Mesodermal cell (in vitro differentiated cells): ENCODE data around the gene LCE1A.

ENCODE experiments used
- H3K27ac ChIP-seq: 2 replicates; pipeline ENCODE4 v1.7.0; 2013; ENCODE audit warnings: mild to moderate bottlenecking, low read depth, low read length, moderate library complexity; ENCODE audit not compliant: severe bottlenecking
- H3K36me3 ChIP-seq: 2 replicates; pipeline ENCODE4 v1.7.1; 2013; ENCODE audit warnings: mild to moderate bottlenecking, low read length, moderate library complexity; ENCODE audit not compliant: control insufficient read depth, insufficient read depth
- H3K4me1 ChIP-seq: one replicate; pipeline ENCODE4 v1.7.1; 2013; ENCODE audit warnings: mild to moderate bottlenecking, low read length; ENCODE audit not compliant: insufficient read depth, control insufficient read depth, poor library complexity, severe bottlenecking
- H3K4me3 ChIP-seq: 2 replicates; pipeline ENCODE4 v1.7.0; 2013; ENCODE audit warnings: low read length, control low read depth, mild to moderate bottlenecking; ENCODE audit not compliant: insufficient read depth, poor library complexity, severe bottlenecking; ENCODE audit errors: extremely low read depth
- H3K9me3 ChIP-seq: 2 replicates; pipeline ENCODE4 v1.7.1; 2013; ENCODE audit warnings: mild to moderate bottlenecking, low read length, moderate library complexity; ENCODE audit not compliant: control insufficient read depth
- WGBS, 2 experiments: methylation state at CpG; one replicate each; pipeline ENCODE4 v1.1.5; 2013; ENCODE audit warnings: missing lambda C conversion rate in 2 of 2; ENCODE audit not compliant: insufficient coverage in 2 of 2; 5-methylcytosine and 5-hydroxymethylcytosine counted together

Gene LCE1A

DNA sequence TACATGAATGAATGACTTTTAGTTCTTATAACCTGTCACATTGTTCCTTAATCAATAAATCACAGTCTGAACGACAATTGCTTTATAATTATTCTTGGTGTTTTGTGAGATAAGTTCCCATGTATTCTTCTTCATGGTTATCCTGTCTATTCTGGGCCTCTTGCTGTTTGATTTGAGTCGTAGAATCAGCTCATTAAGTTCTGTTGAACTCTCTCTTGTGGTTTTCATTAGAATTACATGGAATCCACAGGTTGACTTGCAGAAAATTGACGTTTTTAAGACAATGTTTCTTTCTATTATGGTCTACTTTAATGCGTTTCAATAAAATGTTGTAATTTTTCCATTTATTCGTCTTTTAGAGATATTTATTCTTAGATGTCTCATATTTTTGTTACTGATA, 4.0 kb upstream of the LCE1A start:
- H3K4me1 ChIP-seq, result no peaks in the 10 kb centered on the region
- H3K9me3 ChIP-seq, result peaks cover 41% of the 10 kb centered on the region
- no peaks in the 10 kb centered on the region for H3K36me3 ChIP-seq
- no CpG with 5 or more reads among the region's 5 CpGs for WGBS, 2 experiments
- H3K27ac ChIP-seq, result no peak overlapping the region
- H3K4me3 ChIP-seq, result no peak overlapping the region

DNA sequence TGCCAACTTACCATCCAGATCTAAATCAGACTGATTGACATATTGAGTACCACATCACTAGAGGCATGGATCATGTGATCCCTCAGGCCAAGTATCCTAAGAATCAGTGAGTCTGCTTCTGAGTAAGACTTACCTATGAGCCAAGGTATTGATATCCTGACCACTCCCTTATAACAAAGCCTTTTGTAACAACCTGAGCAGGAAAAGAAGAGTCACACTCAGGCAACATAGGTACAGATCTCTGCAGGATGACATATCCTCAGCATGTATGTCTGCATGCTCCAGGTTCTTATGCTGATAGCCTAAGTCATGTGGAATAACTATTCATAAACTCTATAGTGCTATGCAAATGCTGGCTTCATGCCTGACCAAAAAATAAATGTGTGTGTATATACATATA, 2.3 kb upstream of the LCE1A start:
- Histone ChIP-seq H3K4me3 (no peak overlapping the region), H3K4me1 (no peaks in the 10 kb centered on the region), H3K27ac (no peak overlapping the region), H3K9me3 (peaks cover 38% of the 10 kb centered on the region), H3K36me3 (no peaks in the 10 kb centered on the region)

DNA sequence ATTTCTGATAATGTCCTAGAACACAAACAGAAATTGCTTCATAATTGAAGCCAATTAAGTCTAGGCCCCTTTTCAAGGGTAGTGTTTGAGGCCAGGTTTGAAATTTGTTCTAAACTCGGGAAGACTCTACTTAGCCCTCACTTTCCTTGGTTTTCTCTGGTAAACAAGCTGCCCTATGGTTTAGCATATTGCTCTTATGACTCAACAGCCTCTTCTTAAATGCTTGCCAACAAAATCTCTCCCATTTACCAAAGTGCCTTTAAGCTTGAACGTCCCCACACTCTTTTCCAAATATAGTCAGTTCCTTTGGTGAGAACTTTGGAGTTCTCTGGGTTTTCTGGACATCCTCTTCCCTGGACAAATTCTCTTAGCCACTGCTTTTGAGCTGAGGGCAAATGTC, 9.6 kb downstream of the LCE1A start:
- Histone ChIP-seq H3K36me3 (no peaks in the 10 kb centered on the region), H3K27ac (no peak overlapping the region), H3K4me3 (no peak overlapping the region), H3K9me3 (peaks cover 19% of the 10 kb centered on the region), H3K4me1 (no peaks in the 10 kb centered on the region)
- WGBS, 2 experiments, result 17 to 33% methylated on average over 1 to 2 of the region's 2 CpGs

DNA sequence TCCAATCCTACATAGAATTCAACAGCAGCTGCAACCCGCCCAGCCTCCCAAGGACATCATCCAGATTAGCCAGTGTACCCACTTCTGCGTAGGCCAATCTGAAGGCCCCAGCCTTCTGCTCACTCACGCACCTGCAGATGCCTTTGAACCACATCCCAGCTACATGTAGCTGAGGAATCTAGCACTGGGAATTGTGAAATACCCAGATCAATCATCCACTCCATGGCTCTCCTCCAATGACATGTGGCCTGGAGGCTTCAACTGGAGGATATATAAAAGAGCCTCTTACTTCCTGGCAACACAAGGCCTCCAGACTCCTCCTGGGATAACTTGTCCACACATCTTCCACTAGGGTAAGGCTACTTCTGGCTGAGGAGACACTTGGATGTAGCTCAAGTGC, 15.3 kb downstream of the LCE1A start, which contains the start of gene LCE6A:
Gene LCE6A, plus strand, starts transcription at position 301 of the 400 bp plus-strand sequence. CDS start 665 bp downstream, outside the sequence.
- no peak within 1 kb of the TSS for H3K4me3 ChIP-seq
- no peaks in the 10 kb centered on the region for H3K4me1 ChIP-seq
- H3K9me3 ChIP-seq, result peaks cover 34% of the 10 kb centered on the region
- WGBS, 2 experiments, result 71% methylated on average over 3 of the region's 3 CpGs; no CpG with 5 or more reads in 1 of the 2 experiments
- H3K36me3 ChIP-seq, result no peaks in the 10 kb centered on the region
- H3K27ac ChIP-seq, result no peak within 1 kb of the TSS

- Histone ChIP-seq H3K4me3 (no peak overlapping the region), H3K36me3 (no peaks in the 10 kb centered on the region), H3K9me3 (peaks cover 32% of the 10 kb centered on the region), H3K4me1 (no peaks in the 10 kb centered on the region), H3K27ac (no peak overlapping the region)
- 0% methylated on average over 1 of the region's 2 CpGs for WGBS, 2 experiments
Measured at GRCh38 chr1:152855661-152856060, 28.4 kb downstream of the LCE1A start.

DNA sequence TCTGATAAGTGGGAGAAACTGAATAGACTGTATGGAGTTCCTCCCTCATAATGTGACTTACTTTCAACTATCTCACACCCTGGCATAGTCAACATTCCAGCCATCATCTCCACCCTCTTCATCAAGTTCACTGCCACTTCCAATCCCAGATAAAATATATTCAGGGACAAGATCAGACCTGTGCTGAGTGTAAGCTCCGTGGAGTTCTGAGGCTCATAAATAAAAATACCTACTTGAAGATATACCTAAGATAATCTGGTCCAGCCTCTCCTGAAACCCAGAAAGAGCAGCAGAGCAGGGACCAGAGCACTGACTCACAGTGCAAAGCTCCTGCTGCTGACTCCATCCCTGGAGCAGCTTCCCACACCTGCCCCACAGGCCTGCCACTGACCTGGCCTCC, 30.8 kb downstream of the LCE1A start:
- no CpG with 5 or more reads among the region's 1 CpG for whole genome bisulfite sequencing, 2 experiments
- no peaks in the 10 kb centered on the region for H3K36me3 ChIP-seq
- peaks cover 41% of the 10 kb centered on the region for H3K9me3 ChIP-seq
- H3K4me1 ChIP-seq, result no peaks in the 10 kb centered on the region
- H3K27ac ChIP-seq, result no peak overlapping the region
- no peak overlapping the region for H3K4me3 ChIP-seq

GRCh38 chr1:152859696-152860095, 32.4 kb downstream of the LCE1A start, which contains the start of gene LCE7A:
TSS of gene LCE7A (plus strand) at chr1:152859996. CDS start at chr1:152860698, 702 bp downstream.
- H3K4me1 ChIP-seq, result no peaks in the 10 kb centered on the region
- H3K36me3 ChIP-seq, result no peaks in the 10 kb centered on the region
- no peak within 1 kb of the TSS for H3K4me3 ChIP-seq
- H3K27ac ChIP-seq, result no peak within 1 kb of the TSS
- peaks cover 40% of the 10 kb centered on the region for H3K9me3 ChIP-seq
- WGBS, 2 experiments, result 70% methylated on average over 3 of the region's 3 CpGs; no CpG with 5 or more reads in 1 of the 2 experiments

DNA sequence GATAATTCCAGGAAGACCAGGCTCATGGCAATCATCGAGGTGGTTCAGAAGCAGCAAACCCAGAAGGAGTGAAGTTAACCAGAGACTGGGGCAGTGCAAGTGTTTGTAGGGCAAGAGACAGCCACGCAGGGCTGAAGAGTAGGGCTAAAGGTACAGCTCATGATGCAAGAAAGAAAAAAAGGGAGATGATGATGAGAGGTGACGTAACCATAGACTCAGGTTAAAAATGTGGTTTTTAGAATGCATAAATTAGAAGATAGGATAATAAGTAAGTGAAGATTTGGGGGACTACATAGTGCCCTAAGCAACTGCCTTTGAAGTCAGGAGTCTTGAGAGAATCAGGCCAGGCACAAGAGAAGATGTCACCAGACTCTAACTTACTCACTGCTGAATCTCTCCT, 32.9 kb downstream of the LCE1A start:
- 42 to 56% methylated on average over 2 to 3 of the region's 3 CpGs for WGBS, 2 experiments
- Histone ChIP-seq H3K9me3 (peaks cover 35% of the 10 kb centered on the region), H3K4me1 (no peaks in the 10 kb centered on the region), H3K27ac (no peak overlapping the region), H3K4me3 (no peak overlapping the region), H3K36me3 (no peaks in the 10 kb centered on the region)

GRCh38 chr1:152861374-152861773, 34.1 kb downstream of the LCE1A start:
- Histone ChIP-seq H3K4me1 (no peaks in the 10 kb centered on the region), H3K4me3 (no peak overlapping the region), H3K36me3 (no peaks in the 10 kb centered on the region), H3K27ac (no peak overlapping the region), H3K9me3 (peaks cover 35% of the 10 kb centered on the region)
- WGBS, 2 experiments, result 16 to 51% methylated on average over 2 of the region's 4 CpGs

GRCh38 chr1:152864443-152864842, 37.2 kb downstream of the LCE1A start:
- Histone ChIP-seq H3K4me1 (no peaks in the 10 kb centered on the region), H3K27ac (no peak overlapping the region), H3K36me3 (no peaks in the 10 kb centered on the region), H3K4me3 (no peak overlapping the region), H3K9me3 (peaks cover 14% of the 10 kb centered on the region)

- no peaks in the 10 kb centered on the region for H3K4me1 ChIP-seq
- WGBS, 2 experiments, result 50 to 67% methylated on average over 1 to 2 of the region's 2 CpGs
- H3K27ac ChIP-seq, result no peak overlapping the region
- H3K36me3 ChIP-seq, result no peaks in the 10 kb centered on the region
- H3K4me3 ChIP-seq, result no peak overlapping the region
- peaks cover 5% of the 10 kb centered on the region for H3K9me3 ChIP-seq
Measured at GRCh38 chr1:152866321-152866720, 39.0 kb downstream of the LCE1A start.
